ENCODE measurements around the gene MSI2. TPM values are rescaled to one million over a fixed set of nuclear protein-coding genes. Genes with fewer than 3 reads are reported as not detected.

The MSI2 gene
- total and polyA plus RNA-seq, 9 of the 15 experiments (the other 6 are each of a cell fraction or from before 2014, with no cell fraction given) = 4.6 to 61.8 (median 42.4) TPM

GRCh38 chr17:57305144-57305728 lies 48.9 kb downstream of the MSI2 start:
- H3K4me3 ChIP-seq = no peak overlapping the region
- in situ Hi-C loops (cut with MboI) = no loop called here
- H3K9ac ChIP-seq (ENCODE audit: insufficient read depth in 1 of 2, low read depth in 2 of 2, low read length in 2 of 2) = no peak overlapping the region
- BruUV-seq (replicated peaks) = no TSS peak
- no peaks in the 10 kb centered on the region for H3K9me1 ChIP-seq (ENCODE audit: control insufficient read depth, insufficient read depth, low read length)
- no peak for TF ChIP-seq TAF15 (IDR thresholded peaks at IDR 0.05; ENCODE audit: low read depth, low read length)
- no peak for ATAC-seq
- CTCF ChIA-PET (ENCODE audit: low intra/inter-chr PET ratio) = no interaction called here
- no peaks in the 10 kb centered on the region for H3K9me3 ChIP-seq (replicated peaks; ENCODE audit: control insufficient read depth, insufficient read depth, low read depth, low read length)
- 0 out of 3 replicates have a peak, but pooled peaks cover 10% of the 10 kb centered on the region for H3K79me2 ChIP-seq (ENCODE audit: control insufficient read depth, insufficient read depth, low read length)
- H3K4me2 ChIP-seq (ENCODE audit: insufficient read depth, low read length) = no peak overlapping the region
- H3K4me1 ChIP-seq (replicated peaks in 1 of 2; ENCODE audit: control insufficient read depth in 2 of 2, insufficient read depth in 2 of 2, low read length in 2 of 2) = no peaks in the 10 kb centered on the region
- POLR2A ChIA-PET = interaction anchor here (1.2 kb wide), 2 partner anchors 16 to 32 kb away, joined by 3 read pairs; no protein-coding TSS in a partner anchor
- peaks cover 20% of the 10 kb centered on the region; the same call in 2 of the 3 replicates for H3K36me3 ChIP-seq (ENCODE audit: control insufficient read depth, insufficient read depth, low read length)
- intact Hi-C loops (cut with micrococcal nuclease) = no loop called here
- no peak overlapping the region for H2AFZ ChIP-seq (ENCODE audit: low read depth, low read length)
- H4K20me1 ChIP-seq (replicated peaks; ENCODE audit: control insufficient read depth, insufficient read depth, low read length) = 0 out of 2 replicates have a peak, but pooled peaks cover 6% of the 10 kb centered on the region
- 76% methylated on average over 12 of the region's 13 CpGs for WGBS (ENCODE audit: insufficient coverage, low coverage, missing lambda C conversion rate)
- no peak overlapping the region for H3K27ac ChIP-seq (ENCODE audit: extremely low read depth, low read depth, low read length)
- H3K27me3 ChIP-seq (ENCODE audit: control insufficient read depth in 2 of 2, insufficient read depth in 2 of 2, low read length in 2 of 2) = no peaks in the 10 kb centered on the region
- no peak for DNase-seq (ENCODE audit: extremely low read depth in 1 of 4, low spot score in 3 of 4)
- FAIRE-seq = no peak

- Histone ChIP-seq H4K20me1 (replicated peaks; ENCODE audit: control insufficient read depth, insufficient read depth, low read length) (0 out of 2 replicates have a peak, but pooled peaks cover 6% of the 10 kb centered on the region), H3K27me3 (ENCODE audit: control insufficient read depth in 2 of 2, insufficient read depth in 2 of 2, low read length in 2 of 2) (no peaks in the 10 kb centered on the region), H3K36me3 (ENCODE audit: control insufficient read depth, insufficient read depth, low read length) (peaks cover 21% of the 10 kb centered on the region; the same call in 2 of the 3 replicates), H3K9me3 (replicated peaks; ENCODE audit: control insufficient read depth, insufficient read depth, low read depth, low read length) (no peaks in the 10 kb centered on the region), H3K4me3 (no peak overlapping the region), H3K4me2 (ENCODE audit: insufficient read depth, low read length) (no peak overlapping the region), H2AFZ (ENCODE audit: low read depth, low read length) (no peak overlapping the region), H3K9ac (ENCODE audit: insufficient read depth in 1 of 2, low read depth in 2 of 2, low read length in 2 of 2) (no peak overlapping the region), H3K27ac (ENCODE audit: extremely low read depth, low read depth, low read length) (no peak overlapping the region), H3K79me2 (ENCODE audit: control insufficient read depth, insufficient read depth, low read length) (0 out of 3 replicates have a peak, but pooled peaks cover 10% of the 10 kb centered on the region), H3K4me1 (replicated peaks in 1 of 2; ENCODE audit: control insufficient read depth in 2 of 2, insufficient read depth in 2 of 2, low read length in 2 of 2) (no peaks in the 10 kb centered on the region), H3K9me1 (ENCODE audit: control insufficient read depth, insufficient read depth, low read length) (no peaks in the 10 kb centered on the region)
- ATAC-seq (peak; percentile 40; the same call in 1 of the 3 replicates), DNase-seq (ENCODE audit: extremely low read depth in 1 of 4, low spot score in 3 of 4) (no peak), FAIRE-seq (peak; percentile 15)
- peak in 1 of 3 experiments; percentile 60; a peak in 2 of 6 replicates for TF ChIP-seq ZBTB11 (CRISPR knock-in tag; IDR thresholded peaks at IDR 0.05)
- no peak for TF ChIP-seq ZNF583 (CRISPR knock-in tag; IDR thresholded peaks at IDR 0.05)
- POLR2A ChIA-PET = interaction anchor here (1.2 kb wide), 2 partner anchors 16 to 31 kb away, joined by 3 read pairs; no protein-coding TSS in a partner anchor
- no TSS peak for BruUV-seq (replicated peaks)
- intact Hi-C loops (cut with micrococcal nuclease) = no loop called here
- CTCF ChIA-PET (ENCODE audit: low intra/inter-chr PET ratio) = no interaction called here
- 59% methylated on average over 5 of the region's 5 CpGs for WGBS (ENCODE audit: insufficient coverage, low coverage, missing lambda C conversion rate)
- in situ Hi-C loops (cut with MboI) = no loop called here
Measured at GRCh38 chr17:57305908-57306504, 49.7 kb downstream of the MSI2 start.

Measured in K562 (cell line).